Body of pancreas (tissue), 4 donors: Measurements from ENCODE around the gene WDR55.
"Not testable (repeated sequence)": the region's sequence is repeated elsewhere in the genome, so short reads cannot be mapped to it uniquely, and the experiment has no call there.

Experiments
- POLR2A ChIP-seq, 3 donors: fragments of 450-650 bp; IDR thresholded peaks; one replicate each; pipeline ENCODE4 v1.6.1; 2016; ENCODE audit warnings: antibody characterized with exemption in 3 of 3, mild to moderate bottlenecking in 2 of 3
- TF ChIP-seq, protein P1 (sequence below), 7 experiments: fragments of 450-650 bp in 4 of 7; fragments of 200-600 bp in 3 of 7; sonication (generic) in 3 of 7; IDR thresholded peaks; one replicate each; pipeline ENCODE4 v1.5.1; 2016 to 2019; ENCODE audit warnings: antibody characterized with exemption in 7 of 7

DNA sequence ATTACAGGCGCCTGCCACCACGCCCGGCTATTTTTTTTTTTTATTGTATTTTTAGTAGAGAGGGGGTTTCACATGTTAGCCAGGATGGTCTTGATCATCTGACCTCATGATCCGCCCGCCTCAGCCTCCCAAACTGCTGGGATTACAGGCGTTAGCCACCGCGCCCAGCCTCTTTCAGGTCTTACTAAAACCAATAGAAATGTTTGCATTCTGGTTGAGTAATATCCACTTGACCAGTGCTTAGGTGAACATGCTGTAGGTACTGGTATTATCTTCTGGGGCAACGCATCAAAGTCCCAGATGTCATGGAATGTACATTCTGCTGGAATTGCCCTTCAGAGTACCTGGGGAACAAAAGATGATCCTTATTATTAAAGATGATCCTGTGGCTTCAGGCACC, 44.1 kb downstream of the WDR55 start:
- TF ChIP-seq, protein P1, sequence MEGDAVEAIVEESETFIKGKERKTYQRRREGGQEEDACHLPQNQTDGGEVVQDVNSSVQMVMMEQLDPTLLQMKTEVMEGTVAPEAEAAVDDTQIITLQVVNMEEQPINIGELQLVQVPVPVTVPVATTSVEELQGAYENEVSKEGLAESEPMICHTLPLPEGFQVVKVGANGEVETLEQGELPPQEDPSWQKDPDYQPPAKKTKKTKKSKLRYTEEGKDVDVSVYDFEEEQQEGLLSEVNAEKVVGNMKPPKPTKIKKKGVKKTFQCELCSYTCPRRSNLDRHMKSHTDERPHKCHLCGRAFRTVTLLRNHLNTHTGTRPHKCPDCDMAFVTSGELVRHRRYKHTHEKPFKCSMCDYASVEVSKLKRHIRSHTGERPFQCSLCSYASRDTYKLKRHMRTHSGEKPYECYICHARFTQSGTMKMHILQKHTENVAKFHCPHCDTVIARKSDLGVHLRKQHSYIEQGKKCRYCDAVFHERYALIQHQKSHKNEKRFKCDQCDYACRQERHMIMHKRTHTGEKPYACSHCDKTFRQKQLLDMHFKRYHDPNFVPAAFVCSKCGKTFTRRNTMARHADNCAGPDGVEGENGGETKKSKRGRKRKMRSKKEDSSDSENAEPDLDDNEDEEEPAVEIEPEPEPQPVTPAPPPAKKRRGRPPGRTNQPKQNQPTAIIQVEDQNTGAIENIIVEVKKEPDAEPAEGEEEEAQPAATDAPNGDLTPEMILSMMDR (IDR thresholded peaks at IDR 0.05), result not testable (repeated sequence)
- TF ChIP-seq POLR2A (IDR thresholded peaks at IDR 0.05), result not testable (repeated sequence)
